Astrocyte of the hippocampus (primary cell): ENCODE results near the gene USF2.

ENCODE experiments used
- DNase-seq: peaks from one replicate; pipeline ENCODE4 v3.0.0; 2011; ENCODE audit warnings: low read depth, low spot score

Gene USF2

GRCh38 chr19:35320065-35320713, 51.4 kb downstream of the USF2 start:
- DNase-seq = no peak

- no peak for DNase-seq
Measured at GRCh38 chr19:35321291-35321690, 52.5 kb downstream of the USF2 start.

GRCh38 chr19:35322014-35322413, 53.3 kb downstream of the USF2 start:
- no peak for DNase-seq

GRCh38 chr19:35327642-35328041, 58.9 kb downstream of the USF2 start:
- DNase-seq = no peak

GRCh38 chr19:35328851-35329285, 60.1 kb downstream of the USF2 start, which contains the start of gene CD22:
Gene CD22, plus strand, starts transcription at chr19:35329187. Its CDS starts 2,854 bp downstream, at chr19:35332041.
- DNase-seq = no peak

- DNase-seq = no peak
Measured at GRCh38 chr19:35329323-35329722, 60.6 kb downstream of the USF2 start.
